Uterus (tissue), 4 donors: Measurements from ENCODE around the gene FAM53B. TPM values are rescaled to one million over a fixed set of nuclear protein-coding genes. Genes with fewer than 3 reads are reported as not detected.
A peak's percentile ranks its signal among the peaks of the same experiment; 100 is the strongest.

Experiments used
- DNase-seq, 2 donors: peaks; one replicate each; pipeline ENCODE4 v3.0.0-alpha.2; 2019 to 2020
- H3K27ac ChIP-seq, 2 donors: fragments of 200-600 bp; sonication (generic); 1 replicate in 1 of 2; 2 replicates in 1 of 2; pipeline ENCODE4 v1.5.1; 2016 to 2018
- H3K27me3 ChIP-seq, 2 donors: fragments of 200-600 bp; sonication (generic); one replicate each; pipeline ENCODE4 v1.5.1; 2018 to 2019; ENCODE audit warnings: control low read depth in 1 of 2
- H3K36me3 ChIP-seq, 2 donors: fragments of 200-600 bp; sonication (generic); one replicate each; pipeline ENCODE4 v1.5.1; 2019; ENCODE audit warnings: control low read depth in 1 of 2
- H3K4me1 ChIP-seq, 2 donors: fragments of 200-600 bp; sonication (generic); one replicate each; pipeline ENCODE4 v1.5.1; 2018 to 2019; ENCODE audit warnings: control low read depth in 1 of 2
- H3K4me3 ChIP-seq, 2 donors: fragments of 200-600 bp; sonication (generic); 1 replicate in 1 of 2; 2 replicates in 1 of 2; pipeline ENCODE4 v1.5.1; 2018 to 2019; ENCODE audit warnings: mild to moderate bottlenecking in 1 of 2
- H3K9me3 ChIP-seq, 2 donors: fragments of 200-600 bp; sonication (generic); one replicate each; pipeline ENCODE4 v1.5.1; 2019; ENCODE audit warnings: control low read depth in 1 of 2
- POLR2A ChIP-seq, 2 donors: fragments of 450-650 bp; IDR thresholded peaks; one replicate each; pipeline ENCODE4 v1.6.1; 2016; ENCODE audit warnings: antibody characterized with exemption in 2 of 2, mild to moderate bottlenecking in 1 of 2, moderate library complexity in 1 of 2
- intact Hi-C: fragments of 100-400 bp; cut with DNase I; formaldehyde crosslinking; loops from one replicate; pipeline ENCODE4 v1.15.1; 2023; ENCODE audit warnings: low total_unique reads
- total RNA-seq, 4 donors: library from RNA; depleted of rRNA in 3 of 4; stranded (reverse); fragments of >200 nt in 3 of 4; gene quantifications; one replicate each; pipeline versions ENCODE4 v1.1.0 to v1.2.4, GENCODE V29; 2014 to 2023
- TF ChIP-seq, protein P1 (sequence below), 4 experiments: fragments of 200-600 bp in 2 of 4; fragments of 450-650 bp in 2 of 4; sonication (generic) in 2 of 4; IDR thresholded peaks; one replicate each; pipeline ENCODE4 v1.5.1; 2016 to 2019; ENCODE audit warnings: antibody characterized with exemption in 4 of 4, mild to moderate bottlenecking in 2 of 4, moderate library complexity in 1 of 4
- donor health status: DM: yes; HTN: yes; CAD: no.

Gene FAM53B
- total RNA-seq, 4 donors from 2014 or later, result 10.9 to 94.3 (median 67.8) TPM

GRCh38 chr10:124683814-124684213 lies 60.4 kb downstream of the FAM53B start:
- H3K27me3 ChIP-seq, result no peaks in the 10 kb centered on the region
- TF ChIP-seq, protein P1, sequence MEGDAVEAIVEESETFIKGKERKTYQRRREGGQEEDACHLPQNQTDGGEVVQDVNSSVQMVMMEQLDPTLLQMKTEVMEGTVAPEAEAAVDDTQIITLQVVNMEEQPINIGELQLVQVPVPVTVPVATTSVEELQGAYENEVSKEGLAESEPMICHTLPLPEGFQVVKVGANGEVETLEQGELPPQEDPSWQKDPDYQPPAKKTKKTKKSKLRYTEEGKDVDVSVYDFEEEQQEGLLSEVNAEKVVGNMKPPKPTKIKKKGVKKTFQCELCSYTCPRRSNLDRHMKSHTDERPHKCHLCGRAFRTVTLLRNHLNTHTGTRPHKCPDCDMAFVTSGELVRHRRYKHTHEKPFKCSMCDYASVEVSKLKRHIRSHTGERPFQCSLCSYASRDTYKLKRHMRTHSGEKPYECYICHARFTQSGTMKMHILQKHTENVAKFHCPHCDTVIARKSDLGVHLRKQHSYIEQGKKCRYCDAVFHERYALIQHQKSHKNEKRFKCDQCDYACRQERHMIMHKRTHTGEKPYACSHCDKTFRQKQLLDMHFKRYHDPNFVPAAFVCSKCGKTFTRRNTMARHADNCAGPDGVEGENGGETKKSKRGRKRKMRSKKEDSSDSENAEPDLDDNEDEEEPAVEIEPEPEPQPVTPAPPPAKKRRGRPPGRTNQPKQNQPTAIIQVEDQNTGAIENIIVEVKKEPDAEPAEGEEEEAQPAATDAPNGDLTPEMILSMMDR (IDR thresholded peaks at IDR 0.05), result no peak
- no peak for TF ChIP-seq POLR2A (IDR thresholded peaks at IDR 0.05)
- DNase-seq, result no peak
- H3K4me1 ChIP-seq, result no peaks in the 10 kb centered on the region
- H3K36me3 ChIP-seq, result no peaks in the 10 kb centered on the region
- no peaks in the 10 kb centered on the region for H3K9me3 ChIP-seq
- no peak overlapping the region for H3K4me3 ChIP-seq
- peak overlapping the region; percentile 44 to 70 for H3K27ac ChIP-seq
- intact Hi-C loops, result no loop called here

GRCh38 chr10:124681626-124682552 lies 62.3 kb downstream of the FAM53B start:
- no peak for DNase-seq
- Histone ChIP-seq H3K4me1 (no peaks in the 10 kb centered on the region), H3K4me3 (no peak overlapping the region), H3K9me3 (no peaks in the 10 kb centered on the region), H3K27ac (no peak overlapping the region), H3K36me3 (no peaks in the 10 kb centered on the region), H3K27me3 (no peaks in the 10 kb centered on the region)
- TF ChIP-seq POLR2A (IDR thresholded peaks at IDR 0.05), result no peak
- TF ChIP-seq, protein P1 (IDR thresholded peaks at IDR 0.05), result no peak
- intact Hi-C loops, result no loop called here

GRCh38 chr10:124681091-124681490 lies 63.1 kb downstream of the FAM53B start:
- Histone ChIP-seq H3K27ac (no peak overlapping the region), H3K4me1 (no peaks in the 10 kb centered on the region), H3K4me3 (no peak overlapping the region), H3K9me3 (no peaks in the 10 kb centered on the region), H3K36me3 (no peaks in the 10 kb centered on the region), H3K27me3 (no peaks in the 10 kb centered on the region)
- TF ChIP-seq, protein P1 (IDR thresholded peaks at IDR 0.05), result no peak
- TF ChIP-seq POLR2A (IDR thresholded peaks at IDR 0.05), result no peak
- intact Hi-C loops, result no loop called here
- DNase-seq, result no peak

- no peak for TF ChIP-seq POLR2A (IDR thresholded peaks at IDR 0.05)
- TF ChIP-seq, protein P1 (IDR thresholded peaks at IDR 0.05), result no peak
- Histone ChIP-seq H3K4me3 (no peak overlapping the region), H3K36me3 (no peaks in the 10 kb centered on the region), H3K9me3 (no peaks in the 10 kb centered on the region), H3K4me1 (no peaks in the 10 kb centered on the region), H3K27me3 (no peaks in the 10 kb centered on the region), H3K27ac (no peak overlapping the region)
- no peak for DNase-seq
- intact Hi-C loops, result no loop called here
These were observed 63.5 kb downstream of the FAM53B start for GRCh38 chr10:124680675-124681074.

- DNase-seq, result no peak
- Histone ChIP-seq H3K36me3 (no peaks in the 10 kb centered on the region), H3K27me3 (no peaks in the 10 kb centered on the region), H3K4me3 (no peak overlapping the region), H3K4me1 (no peaks in the 10 kb centered on the region), H3K27ac (no peak overlapping the region), H3K9me3 (no peaks in the 10 kb centered on the region)
- intact Hi-C loops, result no loop called here
- no peak for TF ChIP-seq POLR2A (IDR thresholded peaks at IDR 0.05)
- TF ChIP-seq, protein P1 (IDR thresholded peaks at IDR 0.05), result no peak
These were observed 64.8 kb downstream of the FAM53B start for GRCh38 chr10:124679401-124679800.
